GM19025 (cell line): ENCODE results near the gene ZNF132.
"Not testable (repeated sequence)": the region's sequence is repeated elsewhere in the genome, so short reads cannot be mapped to it uniquely, and the experiment has no call there.

Source experiments
- ATAC-seq: cut with Tn5 transposase; IDR thresholded peaks from one replicate; pipeline ENCODE4 v1.9.1; 2021; ENCODE audit warnings: mild to moderate bottlenecking, low read depth, moderate library complexity; ENCODE audit not compliant: unreplicated experiment

Gene ZNF132

GRCh38 chr19:58468216-58468839, 28.4 kb upstream of the ZNF132 start:
- no peak for ATAC-seq

- peak; percentile 96 for ATAC-seq
Observed at GRCh38 chr19:58466760-58467589, 27.0 kb upstream of the ZNF132 start, which contains the start of gene ZNF324. Gene ZNF324 (plus strand): TSS chr19:58467080. CDS start chr19:58469186, 2,106 bp downstream.

- ATAC-seq: peak; percentile 5
Observed at GRCh38 chr19:58466089-58466759, 26.3 kb upstream of the ZNF132 start.

GRCh38 chr19:58460039-58460438, 20.1 kb upstream of the ZNF132 start:
- ATAC-seq: no peak

- no peak for ATAC-seq
Observed at GRCh38 chr19:58456111-58456510, 16.2 kb upstream of the ZNF132 start.

GRCh38 chr19:58455306-58455705, 15.4 kb upstream of the ZNF132 start:
- ATAC-seq: no peak

- ATAC-seq: no peak
Observed at GRCh38 chr19:58453743-58454142, 13.8 kb upstream of the ZNF132 start.

GRCh38 chr19:58451358-58452101, 11.6 kb upstream of the ZNF132 start, which contains the start of gene ZNF324B:
Gene ZNF324B (plus strand): TSS chr19:58451622. CDS start chr19:58453702, 2,080 bp downstream.
- peak; percentile 98 for ATAC-seq

- ATAC-seq: no peak
Observed at GRCh38 chr19:58450856-58451357, 11.0 kb upstream of the ZNF132 start.

GRCh38 chr19:58449980-58450379, 10.0 kb upstream of the ZNF132 start:
- not testable (repeated sequence) for ATAC-seq

- ATAC-seq: not testable (repeated sequence)
Observed at GRCh38 chr19:58448860-58449259, 8.9 kb upstream of the ZNF132 start.

GRCh38 chr19:58442986-58443385, 3.0 kb upstream of the ZNF132 start:
- ATAC-seq: not testable (repeated sequence)

GRCh38 chr19:58440556-58440955, 603 bp upstream of the ZNF132 start:
- ATAC-seq: no peak

- no peak for ATAC-seq
Observed at GRCh38 chr19:58434217-58434616, 5.7 kb downstream of the ZNF132 start.

- ATAC-seq: no peak
Observed at GRCh38 chr19:58429745-58430144, 10.2 kb downstream of the ZNF132 start.

GRCh38 chr19:58428617-58429016, 11.3 kb downstream of the ZNF132 start:
- no peak for ATAC-seq

- ATAC-seq: no peak
Observed at GRCh38 chr19:58417071-58417470, 22.9 kb downstream of the ZNF132 start.

GRCh38 chr19:58416604-58417003, 23.3 kb downstream of the ZNF132 start:
- ATAC-seq: no peak

- no peak for ATAC-seq
Observed at GRCh38 chr19:58409010-58409790, 30.8 kb downstream of the ZNF132 start.
